Midbrain (tissue), 1 donor: ENCODE data around the gene CALN1.
A peak's percentile ranks its signal among the peaks of the same experiment; 100 is the strongest.
"Not testable (repeated sequence)": the region's sequence is repeated elsewhere in the genome, so short reads cannot be mapped to it uniquely, and the experiment has no call there.

Source experiments
- DNase-seq: peaks from one replicate; lab custom pipeline; 2025; lab: John Stamatoyannopoulos, UW

CALN1 gene

DNA sequence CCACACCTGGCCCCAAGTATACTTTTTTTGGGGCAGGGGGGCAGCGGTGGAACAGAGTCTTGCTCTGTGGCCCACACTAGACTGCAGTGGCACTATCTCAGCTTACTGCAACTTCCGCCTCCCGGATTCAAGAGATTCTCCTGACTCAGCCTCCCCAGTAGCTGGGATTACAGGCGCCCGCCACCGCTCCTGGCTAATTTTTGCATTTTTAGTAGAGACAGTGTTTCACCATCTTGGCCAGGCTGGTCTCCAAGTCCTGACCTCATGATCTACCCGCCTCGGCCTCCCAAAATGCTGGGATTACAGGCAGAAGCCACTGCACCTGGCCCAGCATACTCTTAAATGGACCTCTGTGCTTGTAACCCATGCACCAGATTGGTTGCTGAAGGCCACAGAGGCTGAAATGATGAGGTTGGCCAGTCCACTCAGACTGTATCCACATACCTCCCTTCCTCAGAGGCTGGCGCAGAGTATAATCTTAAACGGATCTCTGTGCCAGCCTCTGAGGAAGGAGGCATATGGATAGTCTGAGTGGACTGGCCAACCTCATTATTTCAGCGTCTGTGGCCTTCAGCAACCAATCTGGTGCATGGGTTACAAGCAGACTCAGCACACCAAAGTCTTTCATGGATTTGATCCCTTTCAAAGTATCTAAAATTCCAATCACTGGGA, 3.0 kb downstream of the CALN1 start:
- DNase-seq, result no peak

DNA sequence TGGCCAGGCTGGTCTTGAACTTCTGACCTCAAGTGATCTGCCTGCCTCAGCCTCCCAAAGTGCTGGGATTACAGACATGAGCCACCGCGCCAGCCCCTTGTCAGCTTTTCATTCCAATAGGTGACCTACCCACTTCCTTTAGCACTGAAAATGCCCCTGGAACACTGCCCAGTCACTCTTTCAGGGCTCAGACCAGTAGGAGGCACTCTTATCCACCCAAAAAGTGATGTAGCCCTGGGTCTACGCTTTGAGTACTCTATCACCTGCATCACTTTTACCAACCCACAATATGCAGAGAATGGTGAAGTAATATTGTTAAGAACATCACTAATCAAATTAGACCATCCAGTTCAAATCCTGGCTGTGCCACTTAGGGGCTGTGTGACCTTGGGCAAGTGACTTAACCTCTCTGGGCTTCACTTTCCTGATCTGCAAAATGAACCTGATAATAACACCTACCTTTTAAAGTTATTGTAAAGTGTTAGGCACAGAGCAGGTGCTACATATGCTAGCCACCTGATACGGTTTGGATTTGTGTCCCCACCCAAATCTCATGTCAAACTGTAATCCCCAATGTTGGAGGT, 5.2 kb downstream of the CALN1 start:
- no peak for DNase-seq

DNA sequence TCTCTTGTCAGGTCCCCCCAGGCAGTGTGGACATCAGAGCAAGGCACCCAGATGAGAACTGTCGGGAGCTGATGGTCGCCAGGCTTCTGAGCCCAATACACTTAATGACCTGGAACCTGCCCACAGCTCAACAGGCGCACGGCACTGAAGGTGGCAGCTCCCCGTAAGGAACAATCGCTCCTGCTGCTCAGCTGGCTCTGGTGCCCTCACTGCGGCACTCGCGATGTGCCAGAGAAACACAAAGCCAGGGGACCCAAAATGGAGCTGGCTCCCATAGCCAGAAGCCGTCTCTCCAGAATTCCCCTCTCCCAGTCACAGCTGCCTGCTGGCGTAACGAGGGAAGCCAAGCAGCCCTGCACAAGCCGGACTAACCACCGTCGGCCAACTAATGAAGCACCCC, 6.3 kb downstream of the CALN1 start:
- no peak for DNase-seq

DNA sequence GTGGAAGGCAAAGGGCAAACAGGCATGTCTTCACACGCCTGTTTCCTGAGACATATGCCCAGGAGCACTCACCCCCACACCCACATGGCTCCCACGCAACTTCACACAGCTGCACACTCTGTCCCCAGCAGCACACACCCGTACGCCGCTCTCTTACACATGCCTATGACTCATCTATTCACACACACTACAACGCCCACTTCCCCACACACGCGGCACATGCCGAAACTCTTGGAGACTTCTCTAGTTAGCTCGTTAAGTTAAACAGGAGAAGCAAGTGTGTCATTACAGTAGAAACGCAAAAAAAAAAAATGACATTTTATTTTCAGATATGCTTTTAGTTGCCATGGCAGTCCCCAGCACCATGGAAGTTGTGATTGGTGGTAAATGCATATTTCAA, 6.7 kb downstream of the CALN1 start:
- DNase-seq, result no peak

DNA sequence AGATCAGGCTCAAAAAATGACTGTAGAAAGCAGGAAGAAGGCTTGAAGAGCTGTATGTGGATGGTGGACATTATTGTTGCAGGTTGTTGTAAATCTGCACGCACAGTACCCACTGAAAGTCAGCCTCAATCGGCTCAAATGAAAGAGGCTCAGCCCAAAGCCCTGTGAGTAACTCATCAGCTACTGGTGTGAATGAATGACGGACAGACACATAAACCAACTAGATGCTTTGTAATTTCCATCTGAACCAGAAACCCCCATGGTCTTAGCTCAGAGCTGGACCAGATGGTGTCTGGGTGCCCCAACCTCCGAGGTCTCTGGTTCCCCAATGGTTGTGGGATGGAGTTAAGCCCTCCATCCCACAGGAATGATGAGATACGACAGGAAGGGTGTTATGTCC, 7.4 kb downstream of the CALN1 start:
- DNase-seq, result no peak

DNA sequence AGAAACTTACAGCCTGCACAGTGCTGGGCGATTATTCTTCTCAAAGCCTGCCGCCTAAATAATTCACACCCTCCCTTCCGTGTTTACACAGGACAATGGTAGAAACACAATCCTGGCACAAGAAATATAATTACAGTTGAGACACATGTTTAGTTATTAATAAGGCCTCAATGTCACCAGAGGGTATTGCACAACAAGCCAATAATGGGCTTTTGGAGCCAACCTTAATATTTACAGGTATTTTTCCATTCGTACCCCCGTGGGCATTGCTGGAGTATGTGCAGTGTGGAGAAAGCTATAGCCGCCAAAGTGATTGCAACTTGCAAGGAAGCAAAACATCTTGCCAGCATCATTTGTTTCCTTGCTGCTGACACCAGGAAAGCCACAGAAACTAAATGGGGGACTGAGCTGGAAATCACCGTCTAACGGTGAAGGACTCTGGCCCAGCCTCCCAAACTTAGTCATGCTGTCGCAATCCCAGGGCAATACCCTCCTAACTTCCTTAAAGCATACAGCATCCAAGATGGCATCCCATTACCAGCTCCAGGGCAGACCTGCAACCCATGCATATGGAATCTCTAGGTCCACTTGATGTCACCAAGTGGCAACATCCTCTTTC, 8.6 kb downstream of the CALN1 start:
- no peak for DNase-seq

DNA sequence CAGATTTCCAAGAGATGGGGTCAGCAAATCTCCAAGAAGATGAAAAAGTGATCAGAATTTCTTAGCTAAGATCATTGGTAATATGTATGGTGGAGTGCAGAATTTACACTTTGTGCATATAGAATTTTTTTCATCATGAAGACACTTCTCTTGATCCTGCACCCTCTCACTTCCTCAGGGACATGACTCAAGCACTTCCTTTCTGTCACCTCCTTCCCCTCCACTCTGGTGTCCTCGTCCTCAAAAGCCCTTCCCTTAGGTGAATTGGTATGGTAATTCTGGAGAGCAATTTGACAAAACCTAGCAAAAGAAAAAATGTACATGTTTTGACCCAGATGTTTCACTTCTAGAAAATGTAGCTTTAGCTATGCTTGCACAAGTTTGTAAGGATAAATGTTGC, 18.1 kb downstream of the CALN1 start:
- DNase-seq, result no peak

DNA sequence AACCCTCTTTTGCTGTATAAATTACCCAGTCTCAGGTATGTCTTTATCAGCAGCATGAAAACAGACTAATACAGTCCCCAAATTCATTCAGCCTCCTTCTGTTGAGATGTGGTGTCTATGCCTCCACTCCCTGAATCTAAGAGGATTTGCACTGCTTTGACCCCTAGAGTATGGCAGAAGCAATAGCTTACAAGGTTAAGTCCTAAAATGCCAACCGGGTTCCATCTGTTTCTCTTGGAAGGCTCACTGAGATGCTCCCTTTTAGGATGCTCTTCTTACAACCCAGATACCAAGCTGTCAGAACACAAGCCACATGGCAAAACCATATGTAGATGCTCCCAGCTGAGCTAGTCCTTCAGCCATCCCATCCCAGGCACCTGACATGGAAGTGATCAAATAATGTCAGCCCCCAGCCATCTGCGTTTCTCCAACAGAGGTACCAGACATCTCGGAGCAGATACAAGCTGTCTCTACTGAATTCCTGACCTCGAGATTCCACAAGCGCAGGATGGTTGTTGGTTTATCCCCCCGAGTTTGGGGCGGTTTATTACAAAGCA, 20.2 kb downstream of the CALN1 start:
- DNase-seq, result no peak

DNA sequence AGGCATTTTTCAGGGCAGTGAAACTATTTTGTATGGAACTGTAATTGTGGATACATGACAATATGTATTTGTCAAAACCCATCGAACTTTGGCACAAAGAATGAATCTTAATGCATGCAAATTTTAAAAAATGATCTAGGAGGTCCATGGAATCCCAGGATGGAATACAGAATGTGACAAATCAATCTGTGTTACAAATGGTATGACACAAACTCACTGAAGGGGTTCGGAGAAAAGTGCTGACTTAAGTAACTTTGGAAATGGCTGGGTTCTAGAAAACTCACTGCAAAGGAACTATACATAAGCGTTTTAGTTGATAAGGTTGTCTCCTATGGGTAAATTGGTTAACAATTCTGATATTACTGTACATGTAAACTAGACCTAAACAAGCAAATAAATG, 26.0 kb downstream of the CALN1 start:
- DNase-seq, result no peak

DNA sequence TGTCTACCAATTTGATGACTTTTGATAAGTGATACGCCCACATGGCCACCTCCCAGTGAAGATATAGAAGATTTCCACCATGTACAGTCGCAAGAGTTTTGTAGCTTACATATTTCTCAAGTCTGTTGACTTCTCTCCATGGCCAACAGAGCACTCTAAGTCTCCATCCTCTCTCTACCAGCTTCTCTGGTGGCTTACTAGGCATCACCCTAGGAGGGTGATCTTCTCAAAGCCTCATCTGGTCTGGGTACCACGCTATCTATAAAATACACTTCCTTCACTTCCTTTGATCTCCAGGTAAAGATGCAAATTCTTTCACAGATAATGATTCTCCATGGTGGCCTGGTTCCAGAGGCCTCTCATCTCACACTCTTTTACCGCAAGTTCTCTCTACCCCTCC, 49.9 kb downstream of the CALN1 start:
- no peak for DNase-seq

DNA sequence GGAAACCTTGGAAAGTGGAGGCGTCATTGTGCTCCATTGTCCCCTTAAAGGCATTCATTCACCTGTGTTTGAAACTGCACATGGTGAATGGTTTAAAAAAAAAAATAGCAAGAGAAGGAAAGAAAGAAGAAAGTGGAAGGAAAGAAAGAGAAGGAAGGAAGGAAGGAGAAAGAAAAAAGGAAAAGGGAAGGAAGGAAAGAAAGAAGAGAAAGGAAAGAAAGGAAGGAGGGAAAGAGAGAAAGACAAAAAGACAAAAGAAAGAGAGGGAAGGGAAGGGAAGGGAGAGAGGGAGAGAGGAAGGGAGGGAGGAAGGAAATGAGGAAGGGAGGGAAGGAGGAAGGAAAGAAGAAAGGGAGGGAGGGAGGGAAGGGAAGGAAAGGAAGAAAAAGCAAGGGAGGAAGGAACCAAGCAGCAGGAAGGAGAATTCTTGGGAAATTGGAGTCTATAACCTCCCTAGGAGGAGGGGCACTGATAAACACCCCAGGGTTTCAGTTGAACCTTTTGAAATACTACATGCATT, 66.9 kb downstream of the CALN1 start:
- no peak for DNase-seq

DNA sequence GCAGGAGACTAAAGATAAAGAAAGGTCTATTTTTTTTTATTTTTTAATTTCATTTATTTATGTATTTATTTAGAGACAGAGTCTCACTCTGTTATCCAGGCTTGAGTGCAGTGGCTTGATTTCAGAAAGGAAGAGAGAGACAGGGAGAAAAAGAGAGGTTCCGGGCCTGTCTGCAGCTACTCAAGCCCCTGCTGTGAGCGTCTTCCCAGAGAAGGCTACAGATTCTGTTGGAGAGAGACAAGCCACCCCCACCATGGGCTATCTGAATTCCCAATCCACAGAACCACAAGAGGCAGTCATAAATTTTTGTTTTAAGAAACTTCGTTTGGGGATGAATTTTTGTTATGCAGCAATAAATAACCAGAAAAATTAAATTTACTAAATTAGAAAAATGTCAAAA, 68.1 kb downstream of the CALN1 start:
- DNase-seq, result no peak

DNA sequence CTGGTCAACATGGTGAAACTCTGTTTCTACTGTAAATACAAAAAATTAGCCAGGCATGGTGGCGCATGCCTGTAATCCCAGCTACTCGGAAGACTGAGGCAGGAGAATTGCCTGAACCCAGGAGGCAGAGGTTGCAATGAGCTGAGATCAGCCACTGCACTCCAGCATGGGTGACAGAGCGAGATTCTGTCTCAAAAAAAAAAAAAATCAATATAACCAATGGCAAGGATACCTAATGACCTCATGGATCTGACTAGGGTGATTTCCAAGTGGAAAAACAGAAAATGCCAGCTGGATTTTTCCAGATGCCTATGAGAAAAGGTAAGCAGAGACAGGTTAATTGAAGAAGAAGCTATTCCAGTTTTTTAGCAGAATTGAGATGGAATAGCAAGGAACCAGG, 68.8 kb downstream of the CALN1 start:
- DNase-seq, result not testable (repeated sequence)

DNA sequence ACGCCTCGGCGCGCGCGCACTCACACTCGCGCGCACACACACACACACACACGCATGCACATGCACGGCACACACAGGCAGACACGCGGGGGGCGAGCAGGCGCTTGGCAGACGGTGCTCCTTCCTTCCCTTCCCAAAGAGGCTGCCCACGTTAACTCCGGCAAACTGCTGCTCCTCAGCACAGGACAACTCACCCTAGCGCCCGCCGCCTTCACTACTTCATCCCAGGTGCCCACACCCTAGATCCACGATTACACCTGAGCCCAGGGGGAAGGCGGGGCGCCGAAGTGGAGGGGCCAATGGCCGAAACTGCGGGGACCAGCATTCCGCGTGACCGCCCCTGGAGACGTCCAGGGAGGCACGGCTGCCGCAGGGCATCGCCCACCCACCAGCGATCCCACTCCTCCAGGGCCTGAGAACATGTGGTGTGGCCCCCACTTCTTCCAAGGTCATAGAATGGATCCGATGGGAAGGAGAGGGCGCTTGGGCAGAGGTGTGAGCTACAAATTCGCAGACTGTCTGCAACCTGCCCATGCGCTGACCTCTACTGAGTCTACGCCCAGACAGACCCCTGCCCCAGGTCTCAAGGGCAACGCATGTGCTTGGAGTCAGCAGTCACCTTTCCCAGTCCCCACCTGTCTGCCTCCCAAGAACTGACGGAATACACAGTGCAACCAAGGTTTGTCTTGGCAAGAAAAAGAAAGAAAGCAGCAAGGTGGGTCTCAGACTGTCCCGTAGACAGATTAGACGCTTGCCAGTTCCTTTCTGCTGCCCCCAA, 74.6 kb downstream of the CALN1 start:
- no peak for DNase-seq

DNA sequence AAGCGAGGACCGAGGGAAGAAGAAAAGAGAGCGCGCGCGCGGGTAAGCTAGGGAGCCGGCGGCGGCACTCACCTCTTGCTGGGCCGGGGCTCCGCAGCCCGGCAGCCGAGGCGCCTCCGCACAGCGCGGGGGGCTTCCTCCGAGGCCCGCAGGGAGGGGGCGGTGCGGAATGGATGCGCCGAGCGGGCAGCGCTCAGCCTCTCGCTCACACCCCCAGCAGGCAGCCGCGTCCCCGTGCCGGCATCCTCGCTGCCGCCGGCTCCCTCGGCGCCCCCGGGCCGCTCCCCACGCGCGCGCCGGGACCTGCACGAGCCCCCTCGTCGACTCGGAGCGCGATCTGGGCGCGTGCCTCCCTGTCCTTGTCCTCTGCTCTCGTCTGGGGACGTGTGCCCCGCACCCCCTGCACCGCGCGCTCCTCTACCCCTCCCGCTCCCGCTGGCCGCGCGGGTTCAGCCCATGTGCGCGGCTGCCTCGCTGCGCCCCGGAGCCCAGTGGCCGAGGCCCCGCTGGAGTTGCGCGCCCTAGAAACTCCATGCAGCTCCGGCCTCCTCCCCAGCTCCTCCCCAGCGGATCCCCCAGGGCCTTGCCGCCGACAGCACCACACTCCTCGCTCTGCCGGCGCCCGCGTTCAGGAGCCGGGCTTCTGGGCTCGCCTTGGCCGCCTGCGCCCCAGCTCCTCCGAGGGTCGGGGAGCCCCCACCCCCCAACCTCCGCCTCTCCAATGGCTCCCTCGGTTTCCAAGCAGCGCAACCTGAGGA, 75.3 kb downstream of the CALN1 start:
- no peak for DNase-seq

DNA sequence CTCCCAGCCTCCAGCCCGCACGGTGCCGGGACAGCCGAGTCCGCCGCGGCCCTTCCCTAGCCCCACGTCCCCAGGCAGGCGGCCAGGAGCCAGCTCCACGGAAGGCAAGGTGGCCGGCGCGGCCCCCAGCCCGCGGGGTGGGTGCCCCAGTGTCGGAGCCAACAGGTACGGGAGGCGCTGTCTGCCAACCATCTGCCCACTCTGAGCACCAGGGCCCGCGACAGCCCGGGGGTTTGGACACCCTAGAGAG, 75.8 kb downstream of the CALN1 start:
- DNase-seq, result no peak

DNA sequence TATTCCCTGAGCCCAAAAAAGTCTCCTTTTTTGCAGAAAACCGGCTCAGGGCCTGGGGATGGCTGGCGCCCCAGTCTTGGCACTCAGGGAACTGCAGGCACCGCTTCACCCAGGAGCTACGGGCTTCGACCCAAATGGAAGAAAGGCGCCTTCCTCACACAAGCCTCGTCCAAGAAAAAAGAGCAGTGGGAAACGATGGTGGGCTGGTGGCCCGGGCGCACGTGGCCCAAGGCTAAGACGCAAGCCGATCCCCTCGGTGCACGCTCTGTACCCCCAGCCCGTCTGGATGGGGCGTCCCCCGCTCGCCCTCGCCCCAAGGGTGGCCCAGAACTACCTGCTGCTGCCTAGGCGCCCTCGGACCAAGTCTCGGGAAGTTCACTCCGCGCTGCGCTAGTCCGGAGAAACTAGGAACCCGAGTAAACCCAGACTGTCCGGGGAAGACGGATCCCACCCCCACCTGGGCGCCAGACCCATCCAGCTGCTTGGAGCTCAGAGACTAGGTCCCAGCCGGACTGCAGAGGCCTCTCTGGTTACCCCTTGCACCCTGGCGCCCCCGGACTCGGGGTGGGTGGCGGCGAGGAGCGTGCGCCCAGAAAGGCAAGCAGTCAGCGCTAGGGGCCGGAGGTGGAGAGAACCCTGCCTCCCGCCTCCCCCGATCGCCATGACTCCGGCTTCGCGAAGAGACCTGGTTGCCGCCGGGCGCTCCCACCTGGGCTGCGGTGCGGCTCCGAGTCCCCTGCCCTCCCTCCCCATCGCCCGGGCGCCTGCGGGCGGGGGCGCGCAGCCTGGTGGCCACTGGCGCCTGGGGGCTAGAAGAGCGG, 76.4 kb downstream of the CALN1 start:
- DNase-seq, result peak; percentile 30

DNA sequence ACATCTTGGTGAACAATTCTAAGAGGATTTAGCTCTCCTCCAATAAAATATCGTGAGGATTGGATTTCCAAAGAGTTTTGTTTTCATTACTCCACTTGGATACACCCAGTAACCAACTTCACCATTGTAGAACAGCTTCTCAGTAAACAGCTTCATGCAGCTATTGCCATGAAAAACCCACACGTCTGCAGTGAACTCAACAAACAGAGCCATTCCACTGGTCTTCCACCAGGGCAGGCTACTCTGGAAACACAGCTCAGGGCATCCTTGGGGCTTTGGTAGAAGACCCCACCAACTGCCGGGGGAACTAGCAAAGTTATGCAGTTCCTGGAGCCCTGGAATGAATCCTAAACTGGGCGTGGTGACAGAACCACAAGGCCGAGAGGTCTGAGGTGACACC, 77.4 kb downstream of the CALN1 start:
- no peak for DNase-seq

DNA sequence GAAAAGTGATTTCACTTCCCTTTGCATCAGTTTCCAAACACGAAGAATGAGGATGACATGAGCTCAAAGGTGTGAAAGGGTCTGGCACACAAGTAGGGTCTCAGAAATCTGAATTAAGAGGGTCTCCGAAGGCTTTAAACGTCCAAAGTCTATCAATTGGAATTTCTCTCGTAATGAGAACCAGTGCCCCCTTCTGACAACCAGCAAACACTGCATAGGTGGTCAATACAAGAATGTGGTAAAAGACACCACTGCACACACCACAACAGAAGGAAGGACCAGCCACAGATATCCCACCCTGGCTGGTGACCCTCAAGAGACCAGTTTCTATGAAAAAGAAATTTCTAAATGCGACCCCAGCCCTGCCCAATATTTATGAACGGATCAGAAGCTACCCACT, 78.1 kb downstream of the CALN1 start:
- no peak for DNase-seq

DNA sequence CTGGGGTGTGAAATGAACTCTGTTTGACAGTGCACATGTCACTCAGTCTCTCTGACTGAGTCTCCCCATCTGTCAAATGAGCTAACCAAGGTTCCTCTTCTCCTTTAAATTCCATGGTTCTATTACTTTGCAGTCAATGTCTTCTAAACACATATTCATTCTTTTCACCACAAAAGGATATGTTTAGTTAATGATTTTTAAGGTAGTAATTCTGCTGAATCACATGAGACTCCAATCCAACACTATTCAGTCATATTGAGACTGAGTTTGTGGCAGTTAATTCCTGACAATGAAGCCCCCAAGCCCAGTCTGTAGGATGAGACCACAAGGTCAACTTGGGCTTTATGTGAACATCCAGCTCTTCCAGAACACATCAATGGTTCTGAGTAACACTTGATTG, 85.3 kb downstream of the CALN1 start:
- DNase-seq, result no peak

DNA sequence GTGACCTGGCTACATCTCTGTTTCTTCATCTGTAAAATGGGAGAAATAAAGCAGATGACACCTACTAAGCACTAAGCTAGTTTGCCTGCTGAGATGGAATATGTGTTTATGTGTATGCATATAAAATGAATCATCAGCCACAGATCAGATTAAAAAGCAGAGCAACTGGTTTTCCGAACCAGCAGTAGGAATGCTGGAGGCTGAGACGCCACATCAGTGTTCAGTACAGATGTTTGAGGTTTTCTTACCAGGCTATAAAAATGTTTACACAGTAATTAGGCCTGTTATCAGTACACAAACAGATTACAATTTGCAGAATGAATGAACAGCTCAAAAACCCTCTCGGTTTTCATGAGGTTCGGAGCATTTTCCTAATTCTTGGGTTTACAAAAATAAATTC, 85.8 kb downstream of the CALN1 start:
- no peak for DNase-seq
